ENCODE measurements around the gene ETFA.

Gene ETFA

GRCh38 chr15:76344893-76345582 is 33.8 kb upstream of the ETFA start:
- no peak for TF ChIP-seq CTCF (IDR thresholded peaks at IDR 0.05; ENCODE audit: borderline replicate concordance, insufficient read depth, low read depth, low read length)
- no peak overlapping the region for H3K4me3 ChIP-seq (ENCODE audit: low read depth, low read length)

DNA sequence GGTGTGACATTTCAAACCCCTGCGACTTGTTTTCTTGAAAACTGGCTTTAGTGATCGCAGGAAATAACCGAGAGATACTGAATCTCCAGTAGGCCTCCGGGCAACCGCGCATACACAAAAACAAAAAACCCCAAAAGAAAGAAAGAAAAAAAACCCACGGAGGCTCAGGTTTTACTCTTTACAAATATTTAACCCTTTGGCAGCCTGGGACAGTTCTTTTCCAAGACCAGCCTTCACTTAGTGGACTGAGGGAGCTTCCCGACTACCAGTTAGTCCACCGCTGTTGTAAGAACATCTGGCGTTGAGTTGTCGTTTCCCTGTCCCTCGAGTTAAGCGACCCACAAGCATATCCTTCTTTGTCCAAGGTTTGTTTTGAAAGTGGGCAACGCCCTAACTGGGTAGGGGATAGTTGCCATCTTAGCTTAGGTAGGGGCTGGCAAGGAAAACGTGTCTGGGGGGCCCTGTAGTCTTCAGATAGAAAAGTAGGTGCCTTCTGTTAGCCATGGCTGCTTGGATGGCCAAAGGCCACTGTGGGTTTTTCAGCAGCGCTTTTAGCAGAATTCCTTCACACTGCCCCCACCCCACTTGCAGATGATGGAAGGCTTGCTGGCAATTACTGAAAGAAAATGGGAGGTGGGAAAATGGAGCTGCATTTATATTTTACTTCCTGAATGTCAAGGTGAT is 32.2 kb upstream of the ETFA start:
- H3K4me3 ChIP-seq (ENCODE audit: low read depth, low read length) = no peak overlapping the region
- TF ChIP-seq CTCF (IDR thresholded peaks at IDR 0.05; ENCODE audit: borderline replicate concordance, insufficient read depth, low read depth, low read length) = no peak

DNA sequence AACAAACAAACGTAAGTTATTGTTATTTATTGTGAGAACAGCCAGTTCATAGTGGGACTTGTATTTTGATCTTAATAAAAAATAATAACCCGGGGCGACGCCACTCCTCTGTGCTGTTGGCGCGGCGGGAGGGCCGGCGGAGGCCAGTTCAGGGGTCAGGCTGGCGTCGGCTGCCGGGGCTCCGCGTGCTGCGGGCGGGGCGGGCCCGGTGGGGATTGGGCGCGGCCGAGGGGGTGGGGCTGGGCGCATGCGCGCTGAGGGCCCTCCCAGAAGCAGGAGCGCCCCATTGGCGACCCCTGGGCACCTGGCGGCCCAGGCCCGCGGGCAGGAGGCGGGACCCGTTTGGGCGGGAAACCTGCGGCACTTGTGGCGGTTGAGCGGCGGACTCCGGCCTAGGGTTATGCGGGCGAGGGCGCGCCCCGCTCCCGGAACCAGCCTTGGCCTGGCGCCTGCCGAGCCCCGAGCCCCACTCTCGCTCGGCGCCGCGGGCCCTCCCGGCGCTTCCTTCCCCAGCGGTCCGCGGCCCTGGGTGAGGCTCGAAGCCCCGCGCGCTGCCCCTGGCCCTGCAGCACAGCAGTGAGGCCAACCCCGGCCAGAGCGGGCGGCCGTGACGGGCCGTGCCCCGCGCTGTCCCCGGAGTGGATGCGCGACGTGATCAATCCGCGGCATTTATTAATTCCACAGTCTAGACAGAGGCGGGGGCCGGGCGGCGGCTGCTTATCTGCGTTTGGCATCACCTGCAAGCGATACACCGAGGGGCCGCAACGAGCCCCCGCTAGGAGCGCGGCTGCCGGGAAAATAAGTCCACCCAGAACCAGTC is 31.3 kb upstream of the ETFA start:
- no peak overlapping the region for H3K4me3 ChIP-seq (ENCODE audit: low read depth, low read length)
- no peak for TF ChIP-seq CTCF (IDR thresholded peaks at IDR 0.05; ENCODE audit: borderline replicate concordance, insufficient read depth, low read depth, low read length)

DNA sequence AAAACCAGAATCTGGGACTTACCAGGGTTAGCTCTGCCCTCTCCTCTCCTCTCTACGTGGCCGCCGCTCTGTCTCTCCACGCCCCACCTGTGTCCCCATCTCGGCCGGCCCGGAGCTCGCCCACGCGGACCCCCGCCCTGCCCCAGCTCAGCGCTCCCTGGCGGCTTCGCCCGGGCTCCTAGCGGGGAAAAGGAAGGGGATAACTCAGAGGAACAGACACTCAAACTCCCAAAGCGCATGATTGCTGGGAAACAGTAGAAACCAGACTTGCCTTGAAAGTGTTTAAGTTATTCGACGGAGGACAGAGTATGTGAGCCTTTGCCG is 30.8 kb upstream of the ETFA start:
- no peak overlapping the region for H3K4me3 ChIP-seq (ENCODE audit: low read depth, low read length)
- TF ChIP-seq CTCF (IDR thresholded peaks at IDR 0.05; ENCODE audit: borderline replicate concordance, insufficient read depth, low read depth, low read length) = no peak

GRCh38 chr15:76341366-76342057 is 30.2 kb upstream of the ETFA start:
- TF ChIP-seq CTCF (IDR thresholded peaks at IDR 0.05; ENCODE audit: borderline replicate concordance, insufficient read depth, low read depth, low read length) = no peak
- no peak overlapping the region for H3K4me3 ChIP-seq (ENCODE audit: low read depth, low read length)

DNA sequence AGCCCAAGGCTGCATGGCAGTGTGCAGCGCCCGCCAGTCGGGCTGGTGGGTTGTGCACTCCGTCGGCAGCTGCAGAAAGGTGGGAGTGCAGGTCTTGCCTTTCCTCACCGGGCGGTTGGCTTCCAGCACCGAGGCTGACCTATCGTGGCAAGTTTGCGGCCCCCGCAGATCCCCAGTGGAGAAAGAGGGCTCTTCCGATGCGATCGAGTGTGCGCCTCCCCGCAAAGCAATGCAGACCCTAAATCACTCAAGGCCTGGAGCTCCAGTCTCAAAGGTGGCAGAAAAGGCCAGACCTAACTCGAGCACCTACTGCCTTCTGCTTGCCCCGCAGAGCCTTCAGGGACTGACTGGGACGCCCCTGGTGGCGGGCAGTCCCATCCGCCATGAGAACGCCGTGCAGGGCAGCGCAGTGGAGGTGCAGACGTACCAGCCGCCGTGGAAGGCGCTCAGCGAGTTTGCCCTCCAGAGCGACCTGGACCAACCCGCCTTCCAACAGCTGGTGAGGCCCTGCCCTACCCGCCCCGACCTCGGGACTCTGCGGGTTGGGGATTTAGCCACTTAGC is 29.6 kb upstream of the ETFA start:
- H3K4me3 ChIP-seq (ENCODE audit: low read depth, low read length) = peak overlapping the region; percentile 55
- peak; percentile 58 for TF ChIP-seq CTCF (IDR thresholded peaks at IDR 0.05; ENCODE audit: borderline replicate concordance, insufficient read depth, low read depth, low read length)
